GM20431 (cell line): ENCODE measurements around the gene EYA4.
"Not testable (repeated sequence)": the region's sequence is repeated elsewhere in the genome, so short reads cannot be mapped to it uniquely, and the experiment has no call there.

Source experiments
- in situ Hi-C: fragments of 300-500 bp; cut with MseI, MboI; formaldehyde crosslinking; loops from one replicate; pipeline ENCODE4 v1.15.0; 2020; ENCODE audit warnings: low sequenced_read_pairs; ENCODE audit not compliant: unreplicated experiment

EYA4 gene

DNA sequence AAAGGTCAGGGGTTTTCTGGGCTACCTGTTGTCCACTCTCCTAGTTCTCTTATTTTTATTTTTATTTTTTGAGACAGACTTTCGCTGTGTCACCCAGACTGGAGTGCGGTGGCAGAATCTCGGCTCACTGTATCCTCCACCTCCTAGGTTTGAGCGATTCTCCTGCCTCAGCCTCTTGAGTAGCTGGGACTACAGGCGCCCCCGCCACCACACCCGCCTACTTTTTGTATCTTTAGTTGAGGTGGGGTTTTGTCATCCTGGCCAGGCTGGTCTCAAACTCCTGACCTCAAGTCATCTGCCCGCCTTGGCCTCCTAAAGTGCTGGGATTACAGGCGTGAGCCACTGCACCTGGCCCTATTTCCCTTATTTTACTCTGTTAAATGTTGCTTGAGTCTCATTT, 149.0 kb downstream of the EYA4 start:
- in situ Hi-C loops, result no loop called here

DNA sequence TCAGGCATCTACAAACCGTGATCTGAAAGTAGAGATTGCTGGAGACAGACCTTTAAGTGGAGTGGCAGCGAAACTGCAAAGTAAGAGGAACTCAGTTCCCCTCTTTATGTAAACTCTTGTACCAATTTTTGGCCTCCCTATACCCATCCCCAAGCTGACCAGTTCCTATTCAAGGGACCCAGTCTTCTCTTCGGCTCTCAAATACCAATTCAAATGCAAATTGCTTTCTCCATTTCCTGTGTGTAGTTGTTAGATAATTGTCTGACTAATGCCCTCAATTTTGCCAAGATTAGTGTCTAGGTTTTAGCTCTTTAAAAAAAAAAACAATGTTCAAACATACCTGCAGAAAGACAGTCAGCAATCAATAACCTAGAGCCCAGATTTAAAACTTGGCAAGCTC, 150.9 kb downstream of the EYA4 start:
- in situ Hi-C loops, result no loop called here

DNA sequence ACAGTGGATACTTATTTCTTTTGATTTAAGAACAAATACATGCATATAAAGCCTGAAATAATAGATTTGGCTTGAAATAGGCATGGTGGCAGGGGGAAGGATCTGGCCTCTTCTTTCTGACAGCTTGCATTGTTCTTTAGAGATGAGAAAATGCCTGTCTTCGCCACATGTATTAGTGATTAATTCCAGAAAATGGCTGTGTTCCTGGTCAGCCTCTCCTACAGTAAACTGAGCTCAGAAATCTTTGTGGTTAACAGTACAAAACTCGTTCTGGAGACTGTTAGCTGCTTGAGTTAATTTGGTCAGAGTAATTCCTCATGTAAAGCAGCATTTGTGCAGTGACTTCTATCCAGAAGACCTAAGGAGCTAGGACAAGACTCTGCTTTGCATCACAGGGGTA, 151.5 kb downstream of the EYA4 start:
- in situ Hi-C loops, result no loop called here

DNA sequence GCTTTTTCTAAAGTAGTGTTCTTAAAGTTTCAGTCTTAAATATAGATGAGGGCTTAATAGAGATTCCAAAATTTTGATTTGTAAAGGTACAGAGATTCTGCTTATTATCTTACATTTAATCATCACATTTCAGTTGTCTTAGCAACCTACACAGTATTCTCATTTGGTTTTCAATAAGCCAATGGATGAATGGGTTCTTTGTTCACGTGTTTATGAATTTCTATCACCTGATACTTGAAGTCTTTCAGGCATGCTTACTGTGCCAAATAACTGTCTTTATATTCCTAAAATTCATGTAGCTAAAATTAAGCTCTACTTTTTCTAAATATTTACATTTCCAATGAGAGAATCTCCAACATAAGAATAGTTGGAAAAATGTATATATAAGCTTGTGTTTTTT, 152.7 kb downstream of the EYA4 start:
- in situ Hi-C loops, result no loop called here

DNA sequence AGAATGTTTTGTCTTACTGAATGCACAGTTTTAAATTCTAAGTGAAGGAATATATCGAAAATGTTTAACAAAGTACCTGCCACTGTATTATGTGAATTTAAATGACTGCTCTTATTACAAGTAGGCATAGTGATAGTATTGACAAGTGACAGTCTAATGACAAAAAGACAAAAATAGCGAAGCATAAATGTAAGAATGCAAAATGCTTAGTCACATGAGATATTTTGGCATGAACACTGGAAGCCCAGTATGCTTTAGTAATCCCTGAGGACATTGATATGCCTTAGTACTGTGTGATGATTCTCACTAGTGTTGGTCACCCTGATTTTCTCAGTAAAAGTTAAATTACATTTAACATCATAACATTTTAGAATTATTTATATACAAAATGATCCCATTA, 153.5 kb downstream of the EYA4 start:
- in situ Hi-C loops, result no loop called here

DNA sequence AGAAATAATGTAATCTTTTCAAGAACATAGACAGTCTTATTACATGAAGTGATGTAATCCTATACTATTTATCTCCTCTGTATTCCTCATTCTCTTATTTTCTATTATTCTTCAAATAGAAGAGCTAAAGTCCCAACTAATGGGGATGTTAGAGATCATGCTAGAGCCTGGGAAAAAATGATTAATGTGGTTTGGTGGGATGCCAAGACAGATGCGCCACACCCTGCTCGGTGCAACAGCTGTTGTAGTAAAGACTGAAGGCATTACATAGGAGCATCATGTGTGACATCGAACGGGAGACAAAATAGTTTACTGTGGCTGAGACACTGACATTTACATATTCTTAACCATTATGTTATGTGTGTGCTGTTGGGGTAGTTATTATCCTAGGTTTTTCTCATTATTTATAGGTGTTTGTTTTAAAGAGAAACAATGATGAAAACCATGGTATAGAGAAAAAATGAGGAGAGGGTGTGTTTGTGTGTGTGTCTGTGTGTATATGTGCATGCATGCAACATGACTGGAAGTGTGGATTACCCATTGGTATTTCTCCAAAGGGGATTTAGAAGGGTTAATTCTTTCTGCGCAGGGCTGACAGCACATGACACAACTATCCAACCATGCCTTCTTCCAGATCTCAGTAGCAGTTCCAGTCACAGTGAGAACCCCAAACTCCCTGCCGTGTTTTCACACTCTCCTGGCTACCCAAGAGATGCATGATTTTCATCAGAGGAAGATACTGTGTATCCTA, 155.3 kb downstream of the EYA4 start:
- in situ Hi-C loops, result no loop called here

DNA sequence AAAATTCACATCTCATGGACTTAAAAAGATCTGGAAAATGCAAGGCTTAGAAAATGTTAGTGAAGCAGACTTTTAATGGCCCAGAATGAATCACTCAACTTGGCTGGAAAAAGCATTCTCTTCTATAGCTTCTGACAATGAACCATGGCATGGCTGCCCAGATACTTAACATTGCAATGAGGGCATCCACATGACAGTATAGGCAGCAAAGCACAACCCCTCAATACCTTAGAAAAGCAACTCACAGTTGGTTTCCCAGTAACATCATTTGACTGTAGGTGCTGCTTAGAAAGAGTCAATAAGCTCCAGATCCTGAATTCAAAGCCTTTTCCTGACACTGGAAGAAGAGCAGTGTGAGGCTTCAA, 155.8 kb downstream of the EYA4 start:
- in situ Hi-C loops, result no loop called here

DNA sequence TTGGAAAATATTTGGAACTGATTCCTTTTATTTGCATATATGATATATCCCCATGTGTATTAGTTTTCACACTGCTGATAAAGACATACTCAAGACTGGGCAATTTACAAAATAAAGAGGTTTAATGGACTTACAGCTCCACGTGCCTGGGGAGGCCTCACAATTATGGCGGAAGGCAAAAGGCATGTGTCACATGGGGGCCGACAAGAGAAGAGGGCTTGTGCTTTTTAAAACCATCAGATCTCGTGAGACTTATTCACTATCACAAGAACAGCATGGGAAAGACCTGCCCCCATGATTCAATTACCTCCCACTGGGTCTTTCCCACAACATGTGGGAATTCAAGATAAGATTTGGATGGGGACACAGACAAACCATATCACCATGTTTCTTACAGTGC, 156.4 kb downstream of the EYA4 start:
- in situ Hi-C loops, result not testable (repeated sequence)

DNA sequence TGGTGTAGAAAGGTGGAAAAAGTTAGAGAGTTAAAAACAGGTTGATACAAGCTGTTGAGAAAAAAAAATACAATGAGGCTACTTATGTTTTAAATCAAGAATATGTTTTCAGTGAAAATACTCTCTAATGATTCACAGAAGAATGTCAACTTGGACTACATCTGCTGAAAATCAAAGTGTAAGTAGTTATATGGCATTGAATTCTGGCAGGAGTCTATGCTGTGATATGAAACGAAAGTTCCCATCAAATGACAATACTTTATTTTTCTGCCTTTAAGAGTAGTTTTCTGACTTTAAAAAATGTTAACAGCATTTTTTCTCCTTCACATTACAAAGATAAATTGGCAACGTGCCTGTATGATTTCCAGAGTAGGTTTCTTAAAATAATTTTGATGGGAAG, 158.3 kb downstream of the EYA4 start:
- in situ Hi-C loops, result no loop called here

DNA sequence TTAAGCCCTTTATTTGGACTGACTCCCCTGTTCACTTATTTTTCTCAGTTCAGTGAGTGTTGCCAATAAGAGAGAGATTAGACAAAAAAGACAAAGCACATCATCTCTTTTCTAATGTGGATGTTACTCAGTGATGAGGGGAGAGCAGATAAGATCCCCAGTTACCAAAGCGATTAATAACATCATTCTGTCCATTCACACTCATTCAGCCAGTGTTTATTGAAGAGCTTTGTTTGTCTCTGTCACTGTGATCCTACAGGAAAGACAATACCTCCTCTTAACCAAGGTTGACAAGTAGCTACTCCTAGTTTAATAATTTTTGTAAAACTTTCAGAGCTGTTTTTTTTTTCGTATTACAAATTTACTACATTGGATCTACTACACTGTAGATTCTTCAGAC, 163.0 kb downstream of the EYA4 start:
- in situ Hi-C loops, result no loop called here

DNA sequence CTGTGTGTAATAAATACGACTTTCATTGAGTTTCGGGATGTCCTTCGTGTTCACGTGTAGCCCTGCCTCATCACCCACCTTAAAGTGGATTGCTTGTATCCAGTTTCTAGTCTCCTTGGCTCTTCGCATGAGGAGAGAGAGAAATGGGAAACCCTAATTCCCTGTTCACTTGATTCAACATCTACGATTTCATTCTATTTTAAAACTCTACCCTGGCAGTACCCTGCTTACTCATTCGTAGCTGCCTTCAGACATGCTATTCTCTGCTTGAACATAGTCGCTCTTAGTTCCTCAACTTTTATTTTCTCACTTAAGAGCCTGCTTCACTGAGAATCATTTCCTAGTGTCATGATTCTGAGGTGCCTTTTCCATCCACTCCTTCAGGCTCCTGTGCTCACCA, 163.6 kb downstream of the EYA4 start:
- in situ Hi-C loops, result no loop called here

DNA sequence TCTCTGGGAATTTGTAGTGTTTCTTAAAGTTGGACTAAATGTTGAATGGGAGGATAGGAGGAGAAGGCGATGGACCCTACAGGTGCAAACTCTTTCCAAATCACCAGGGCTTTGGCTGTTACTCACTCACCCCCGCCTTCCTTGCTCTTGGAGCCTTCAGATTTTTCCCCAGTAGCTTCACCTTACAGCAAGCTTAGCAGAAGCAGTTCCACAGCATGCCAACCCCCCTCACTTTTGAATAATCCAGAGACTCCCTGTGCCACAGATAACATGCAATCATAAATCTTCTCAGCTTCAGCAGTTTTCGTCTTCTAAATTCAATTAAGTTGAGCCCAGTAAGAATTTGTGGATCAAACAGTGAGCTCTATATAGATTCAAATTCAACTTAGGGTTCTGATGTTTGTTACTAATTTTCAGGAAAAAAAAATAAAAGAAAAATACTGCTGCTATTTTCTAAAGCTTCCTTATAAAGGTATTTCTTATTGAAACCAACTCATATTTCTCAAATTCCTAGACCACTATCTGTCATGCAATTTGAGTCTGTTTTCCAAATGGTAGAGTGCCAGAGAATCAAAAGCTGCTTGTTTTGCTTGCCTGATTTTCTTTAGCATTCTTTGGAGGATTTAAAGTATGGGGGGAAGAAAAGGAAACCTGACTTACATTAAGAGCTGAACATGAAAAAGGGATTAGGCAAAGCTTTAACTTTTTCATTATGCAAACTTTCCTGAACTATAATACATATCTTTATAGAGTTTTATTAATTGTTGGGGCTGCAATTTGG, 166.4 kb downstream of the EYA4 start:
- in situ Hi-C loops, result no loop called here

DNA sequence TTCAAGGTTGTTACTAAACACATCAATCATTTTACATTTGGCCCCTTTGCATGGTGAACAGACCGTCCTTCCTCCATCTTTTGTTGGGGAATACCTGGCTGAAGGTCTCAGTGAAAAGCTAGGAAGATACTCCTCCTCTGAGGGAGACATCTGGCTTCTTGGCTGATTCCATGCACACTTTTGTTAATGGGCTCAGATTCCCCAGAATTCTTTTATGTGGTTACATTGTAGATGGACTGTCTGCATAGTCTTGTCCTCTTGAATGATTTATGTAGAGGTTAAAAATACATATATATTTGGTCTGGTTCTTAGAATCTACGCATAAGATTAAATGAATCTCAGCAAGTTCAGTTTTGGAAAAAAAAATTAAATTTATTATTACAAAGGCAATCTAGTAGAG, 167.0 kb downstream of the EYA4 start:
- in situ Hi-C loops, result no loop called here

DNA sequence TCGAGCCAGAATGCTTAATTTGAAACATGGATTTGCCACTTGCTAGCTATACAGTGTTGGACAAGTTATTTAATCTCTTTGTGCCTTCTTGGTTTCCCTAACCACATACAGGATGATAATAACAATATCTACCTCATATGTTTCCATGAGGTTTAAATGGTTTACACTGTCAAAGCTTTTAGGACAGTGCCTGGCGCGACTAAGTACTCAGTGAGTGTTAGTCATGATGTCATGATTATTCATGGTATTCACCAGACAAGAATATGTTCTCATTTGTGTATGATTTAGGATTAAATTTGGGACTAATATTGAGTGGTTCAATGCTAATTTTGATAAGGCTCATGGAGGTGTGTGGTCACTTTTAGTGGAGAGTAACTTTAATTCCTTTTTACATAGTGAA, 167.4 kb downstream of the EYA4 start:
- in situ Hi-C loops, result no loop called here

DNA sequence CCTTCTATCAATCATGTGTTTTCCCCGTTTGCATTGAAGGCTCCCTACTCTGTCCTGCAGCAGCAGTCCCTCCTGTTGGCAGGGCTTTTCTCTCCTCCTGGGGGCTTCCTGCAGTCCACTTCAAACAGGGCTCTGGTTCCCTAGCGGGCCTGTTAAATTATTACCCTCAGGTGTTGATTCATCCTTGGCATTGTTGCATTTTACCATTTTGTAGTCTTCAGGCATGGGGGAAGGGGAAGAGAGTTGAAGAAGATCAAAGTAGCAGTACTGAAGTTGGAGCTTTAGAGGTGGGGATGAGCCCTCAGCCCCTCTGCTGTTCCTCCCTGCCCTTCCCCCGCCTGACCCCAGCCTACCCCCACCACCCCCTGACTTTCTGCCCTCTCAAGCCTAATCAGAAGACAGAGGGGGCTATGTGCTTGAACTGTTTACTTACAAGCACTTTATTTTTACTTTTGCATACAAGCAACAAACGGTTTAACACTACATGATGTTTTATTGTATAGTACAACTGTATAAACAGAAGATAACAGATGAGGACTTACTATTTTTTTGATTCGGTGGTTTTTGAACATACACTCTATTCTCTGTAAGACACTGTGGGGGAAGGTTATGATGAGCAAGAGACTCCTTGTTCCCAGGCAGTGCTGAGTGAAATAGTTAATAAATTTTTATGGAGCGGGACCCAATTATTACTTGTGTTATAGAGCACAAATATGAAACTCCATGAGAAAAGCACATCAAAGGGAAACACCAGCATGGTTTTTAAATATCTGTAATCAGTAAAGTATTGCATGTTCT, 169.7 kb downstream of the EYA4 start:
- in situ Hi-C loops, result no loop called here

DNA sequence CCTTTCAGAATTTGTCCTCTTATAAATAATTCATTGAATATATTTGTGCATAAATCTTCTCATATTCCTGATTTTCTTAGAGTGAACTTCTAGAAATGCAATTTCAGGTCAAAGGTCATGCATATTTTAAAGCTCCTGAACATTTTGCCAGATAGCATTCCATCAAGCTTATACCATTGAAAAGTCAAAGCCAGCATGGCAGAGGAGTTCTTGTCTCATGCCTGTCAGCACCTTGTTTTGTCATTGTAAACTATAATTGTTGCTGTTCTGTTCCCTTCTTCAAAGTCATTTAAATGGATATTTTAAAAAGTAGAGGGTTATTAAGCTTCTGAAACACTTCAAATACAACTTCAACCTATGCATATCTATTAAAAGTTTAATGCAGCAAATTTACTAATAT, 170.6 kb downstream of the EYA4 start:
- in situ Hi-C loops, result no loop called here

DNA sequence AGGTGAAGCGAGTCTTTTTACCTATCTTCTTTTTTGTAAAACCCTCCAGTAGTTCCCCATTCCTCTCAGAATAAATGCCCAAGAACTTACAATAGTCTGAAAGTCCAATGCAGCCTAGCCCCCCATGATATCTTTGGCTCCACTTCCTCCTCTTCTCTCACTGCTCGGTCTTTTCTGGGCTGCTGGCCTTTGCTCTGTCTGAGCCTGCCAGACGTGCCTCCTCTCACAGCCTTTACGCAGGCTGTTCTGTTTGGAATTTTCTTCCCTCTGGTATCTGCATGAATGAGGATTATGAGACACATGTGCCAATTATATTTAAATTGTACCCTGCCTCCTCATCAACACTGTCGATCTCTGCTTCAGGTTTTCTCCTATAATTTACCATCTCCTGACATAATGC, 174.1 kb downstream of the EYA4 start:
- in situ Hi-C loops, result no loop called here

DNA sequence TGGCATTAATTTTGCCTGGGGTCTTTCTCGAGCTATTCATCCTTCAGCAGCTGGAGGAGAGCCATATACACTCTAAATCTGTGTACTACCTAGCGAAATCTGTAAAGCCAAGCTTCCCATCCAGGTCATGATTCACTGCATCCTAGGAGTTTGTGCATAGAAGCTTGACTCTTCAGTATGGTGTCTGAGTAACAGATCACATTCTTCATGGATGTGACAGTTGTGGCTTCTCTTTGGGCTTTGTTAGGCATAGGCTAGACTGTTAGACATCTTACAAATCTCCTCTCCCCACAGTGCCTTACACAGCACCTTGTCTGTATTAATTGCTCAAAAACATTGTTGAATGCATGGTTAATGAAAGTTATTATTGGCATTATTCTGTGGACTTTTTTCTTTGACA, 177.0 kb downstream of the EYA4 start:
- in situ Hi-C loops, result no loop called here

DNA sequence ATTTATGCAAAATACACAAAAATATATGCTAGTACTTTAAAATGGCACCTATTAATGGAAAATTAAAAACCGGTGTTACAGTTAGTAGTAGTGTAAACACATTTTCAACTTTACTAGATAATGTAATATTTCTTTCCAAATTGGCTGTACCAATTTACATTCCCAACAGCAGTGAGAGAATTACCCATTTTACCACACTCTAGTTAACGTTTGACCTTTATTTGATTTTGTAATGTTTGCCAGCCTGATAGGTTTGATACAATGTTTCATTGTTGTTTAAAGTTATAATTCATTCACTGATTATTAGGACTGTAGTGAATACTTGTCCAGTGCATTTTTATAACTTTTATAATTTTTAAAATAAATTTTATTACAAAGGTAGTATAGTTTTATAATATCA, 182.1 kb downstream of the EYA4 start:
- in situ Hi-C loops, result no loop called here

DNA sequence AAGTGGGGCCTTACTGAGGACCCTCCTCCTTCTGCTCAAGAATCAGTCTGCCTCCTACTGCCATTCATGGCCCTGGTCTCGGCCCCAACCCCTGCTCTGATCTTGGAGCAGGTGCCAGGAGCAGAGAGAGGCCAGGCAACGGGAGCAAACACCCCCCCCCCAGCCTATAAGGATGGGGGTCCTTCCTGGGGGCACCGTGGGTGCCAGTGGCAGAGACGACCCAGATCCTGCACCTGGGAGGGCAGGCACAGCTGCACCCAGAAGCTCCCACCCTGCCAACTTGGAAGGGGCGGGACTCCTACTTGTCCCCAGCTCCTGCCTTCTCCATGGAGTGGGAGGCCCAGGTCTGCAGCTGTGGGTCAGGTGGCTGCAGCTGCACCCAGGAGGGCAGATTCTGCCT, 183.2 kb downstream of the EYA4 start:
- in situ Hi-C loops, result no loop called here

DNA sequence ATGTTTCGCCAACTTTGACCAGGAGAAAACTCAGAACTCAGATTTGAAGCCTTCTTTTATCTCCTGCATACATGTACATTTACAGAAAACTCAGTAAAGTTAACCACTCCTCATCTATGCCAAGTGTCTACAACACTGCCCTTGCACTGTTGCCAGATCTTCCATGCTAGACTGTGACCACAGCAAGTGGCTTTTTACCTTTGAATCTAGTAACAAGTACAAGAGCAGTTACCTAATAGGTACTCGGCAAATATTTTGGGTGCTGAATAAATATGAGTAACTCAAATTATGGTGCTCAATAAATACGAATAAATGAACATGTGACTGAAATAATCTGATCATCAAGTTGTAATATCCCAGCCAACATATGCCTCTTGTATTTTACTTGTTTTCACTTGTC, 184.9 kb downstream of the EYA4 start:
- in situ Hi-C loops, result no loop called here
